LNCaP clone FGC (cell line): ENCODE results near the gene ADPRS.
A peak's percentile ranks its signal among the peaks of the same experiment; 100 is the strongest.

Source experiments
- DNase-seq: peaks from one replicate; pipeline ENCODE4 v3.0.0-alpha.2; 2011; ENCODE audit warnings: low read depth
- H3K4me3 ChIP-seq: 2 replicates; pipeline ENCODE4 v1.5.1; 2011; ENCODE audit warnings: mild to moderate bottlenecking, low read depth, low read length, control low read depth
- CTCF ChIP-seq: IDR thresholded peaks from 2 replicates; pipeline ENCODE4 v1.5.1; 2012; ENCODE audit warnings: mild to moderate bottlenecking; ENCODE audit not compliant: control insufficient read depth, insufficient read depth; ENCODE audit errors: extremely low read depth

ADPRS gene

GRCh38 chr1:36088577-36089392, at the start of gene ADPRS:
Gene ADPRS (plus strand): TSS chr1:36088892. CDS start chr1:36088905, 13 bp downstream.
- peak within 1 kb of the TSS; percentile 99 for H3K4me3 ChIP-seq
- TF ChIP-seq CTCF, result peak; percentile 95
- DNase-seq, result peak; percentile 70

- no peak for DNase-seq
- H3K4me3 ChIP-seq, result no peak overlapping the region
- TF ChIP-seq CTCF, result no peak
These were observed 48.5 kb upstream of the ADPRS start for GRCh38 chr1:36040238-36040637.

- DNase-seq, result no peak
- no peak overlapping the region for H3K4me3 ChIP-seq
- no peak for TF ChIP-seq CTCF
These were observed 36.9 kb upstream of the ADPRS start for GRCh38 chr1:36051821-36052220.

- TF ChIP-seq CTCF, result no peak
- no peak for DNase-seq
- H3K4me3 ChIP-seq, result no peak overlapping the region
These were observed 34.7 kb upstream of the ADPRS start for GRCh38 chr1:36053978-36054377.

GRCh38 chr1:36055706-36056105, 33.0 kb upstream of the ADPRS start:
- TF ChIP-seq CTCF, result no peak
- no peak overlapping the region for H3K4me3 ChIP-seq
- no peak for DNase-seq

- no peak for DNase-seq
- no peak overlapping the region for H3K4me3 ChIP-seq
- TF ChIP-seq CTCF, result no peak
These were observed 26.4 kb upstream of the ADPRS start for GRCh38 chr1:36062315-36062714.

GRCh38 chr1:36067871-36068270, 20.8 kb upstream of the ADPRS start:
- H3K4me3 ChIP-seq, result no peak overlapping the region
- no peak for TF ChIP-seq CTCF
- DNase-seq, result no peak
